ENCODE data around the gene MRPS15.

Gene MRPS15

DNA sequence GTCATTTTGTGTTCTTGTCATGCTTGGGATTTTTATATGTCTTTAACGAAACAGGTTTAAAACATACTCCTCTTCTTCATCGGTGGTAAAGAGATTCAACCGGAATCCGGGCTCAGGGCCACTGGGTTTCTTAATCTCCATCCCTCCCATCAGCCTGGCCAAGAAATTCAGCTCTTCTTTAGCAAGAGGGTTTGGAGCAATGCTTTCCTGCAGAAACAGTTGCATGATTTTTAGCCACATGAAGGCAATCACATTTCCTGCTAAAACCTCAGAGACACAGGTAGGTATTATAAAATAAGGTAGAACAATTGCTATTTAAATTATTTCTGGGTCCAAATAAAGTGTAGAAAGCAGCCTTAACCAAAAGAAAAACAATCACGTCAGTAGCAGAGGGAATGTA is 43.8 kb downstream of the MRPS15 start:
- DNase-seq (ENCODE audit: low read depth, low spot score): no peak

DNA sequence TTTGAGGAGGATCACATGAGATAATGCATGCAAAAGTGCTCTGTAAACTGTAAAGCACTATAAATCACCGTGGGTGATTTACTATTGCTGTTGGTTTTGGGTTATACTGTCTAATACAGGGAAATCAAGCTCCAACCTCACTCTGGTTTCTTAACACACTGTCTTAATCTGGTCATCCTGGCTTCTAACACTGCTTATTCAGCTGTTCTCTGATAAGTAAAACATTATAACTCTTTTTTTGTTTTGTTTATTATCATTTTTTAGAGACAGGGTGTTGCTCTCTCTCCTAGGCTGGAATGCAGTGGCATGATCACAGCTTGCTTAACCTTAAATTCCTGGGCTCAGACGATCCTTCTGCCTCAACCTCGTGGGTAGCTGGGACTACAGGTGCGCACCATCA is 44.6 kb downstream of the MRPS15 start:
- DNase-seq (ENCODE audit: low read depth, low spot score): no peak

DNA sequence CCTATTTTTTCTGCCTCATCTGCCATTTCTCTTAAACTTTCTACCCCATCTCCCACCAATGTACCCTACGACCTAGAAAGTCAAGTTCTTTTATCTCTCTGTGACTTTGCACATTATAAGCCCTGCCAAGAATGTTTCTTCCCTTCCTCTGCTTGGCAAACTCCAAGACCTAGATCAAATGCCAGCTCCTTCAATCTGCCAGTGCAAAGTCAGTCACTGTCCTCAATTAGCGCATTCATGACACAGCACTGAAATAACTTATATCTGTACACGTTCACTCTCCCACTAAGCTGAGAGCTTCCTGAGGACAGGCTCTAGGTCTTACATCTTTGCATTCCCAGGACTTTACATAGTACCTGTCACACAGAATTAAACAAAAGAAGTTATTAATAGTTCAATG is 45.0 kb downstream of the MRPS15 start:
- no peak for DNase-seq (ENCODE audit: low read depth, low spot score)

DNA sequence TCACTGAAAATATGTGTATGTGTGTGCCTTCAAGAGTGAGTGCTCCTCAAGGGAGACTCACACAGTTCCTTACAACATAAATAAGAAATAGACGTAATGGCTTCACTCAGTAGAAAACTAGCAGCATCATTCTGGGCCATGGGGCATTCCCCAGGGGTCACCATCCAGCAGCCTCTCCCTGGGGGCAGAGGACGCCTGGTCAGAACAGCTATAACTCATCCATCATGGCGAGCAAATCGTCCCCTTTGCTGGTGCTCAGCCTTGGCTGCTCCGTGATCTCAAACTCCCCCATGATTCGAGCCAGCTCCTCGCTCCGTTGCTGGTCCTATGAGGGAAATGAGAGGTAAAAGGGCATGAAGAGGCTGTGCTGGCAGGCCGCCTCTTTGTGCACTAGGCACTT is 46.3 kb downstream of the MRPS15 start:
- DNase-seq (ENCODE audit: low read depth, low spot score): no peak

DNA sequence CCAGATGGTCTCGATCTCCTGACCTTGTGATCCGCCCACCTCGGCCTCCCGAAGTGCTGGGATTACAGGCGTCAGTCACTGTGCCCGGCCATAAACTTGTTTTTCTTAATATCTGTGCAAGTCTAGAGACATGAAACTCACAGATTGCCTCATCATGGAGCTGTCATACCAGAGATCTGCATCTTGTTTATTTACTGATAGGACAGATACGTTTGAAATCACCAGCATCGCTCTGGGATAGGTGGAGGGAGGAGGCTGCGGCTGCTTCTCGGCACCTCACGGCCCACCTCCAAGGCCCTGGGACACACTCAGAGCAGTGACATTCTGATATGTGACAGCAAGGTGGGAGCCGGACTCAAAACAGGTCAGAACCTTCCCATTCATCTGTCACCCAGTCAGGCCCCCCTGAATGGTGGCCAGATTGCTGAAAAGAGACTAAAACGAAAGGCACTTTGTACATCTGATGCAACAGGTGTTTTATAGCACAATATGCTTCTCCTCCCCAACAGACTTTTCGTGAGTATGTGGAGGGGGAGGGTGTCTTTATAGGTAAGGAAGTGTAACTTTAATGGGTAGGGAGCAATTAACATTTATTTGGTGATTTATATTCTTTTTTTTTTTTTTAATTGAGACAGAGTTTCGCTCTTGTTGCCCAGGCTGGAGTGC is 48.4 kb downstream of the MRPS15 start:
- DNase-seq (ENCODE audit: low read depth, low spot score): no peak

DNA sequence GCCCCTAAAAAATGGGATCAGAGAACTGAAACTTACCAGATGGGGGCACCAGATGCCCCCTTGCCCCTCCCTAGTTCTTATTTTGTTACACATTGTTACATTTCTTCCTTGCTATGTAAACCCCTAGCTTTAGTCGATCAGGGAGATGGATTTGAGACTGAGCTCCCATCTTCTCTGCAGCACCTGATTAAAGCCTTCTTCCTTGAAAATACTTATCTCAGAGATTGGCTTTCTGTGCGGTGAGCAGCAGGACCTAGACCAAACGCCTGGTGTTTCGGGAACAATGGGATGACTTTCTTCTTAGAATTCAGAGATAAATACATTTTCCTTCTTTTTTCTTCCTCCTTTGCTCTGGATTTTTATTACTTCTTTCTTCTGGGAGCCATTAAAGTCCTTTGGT is 49.8 kb downstream of the MRPS15 start:
- no peak for DNase-seq (ENCODE audit: low read depth, low spot score)

DNA sequence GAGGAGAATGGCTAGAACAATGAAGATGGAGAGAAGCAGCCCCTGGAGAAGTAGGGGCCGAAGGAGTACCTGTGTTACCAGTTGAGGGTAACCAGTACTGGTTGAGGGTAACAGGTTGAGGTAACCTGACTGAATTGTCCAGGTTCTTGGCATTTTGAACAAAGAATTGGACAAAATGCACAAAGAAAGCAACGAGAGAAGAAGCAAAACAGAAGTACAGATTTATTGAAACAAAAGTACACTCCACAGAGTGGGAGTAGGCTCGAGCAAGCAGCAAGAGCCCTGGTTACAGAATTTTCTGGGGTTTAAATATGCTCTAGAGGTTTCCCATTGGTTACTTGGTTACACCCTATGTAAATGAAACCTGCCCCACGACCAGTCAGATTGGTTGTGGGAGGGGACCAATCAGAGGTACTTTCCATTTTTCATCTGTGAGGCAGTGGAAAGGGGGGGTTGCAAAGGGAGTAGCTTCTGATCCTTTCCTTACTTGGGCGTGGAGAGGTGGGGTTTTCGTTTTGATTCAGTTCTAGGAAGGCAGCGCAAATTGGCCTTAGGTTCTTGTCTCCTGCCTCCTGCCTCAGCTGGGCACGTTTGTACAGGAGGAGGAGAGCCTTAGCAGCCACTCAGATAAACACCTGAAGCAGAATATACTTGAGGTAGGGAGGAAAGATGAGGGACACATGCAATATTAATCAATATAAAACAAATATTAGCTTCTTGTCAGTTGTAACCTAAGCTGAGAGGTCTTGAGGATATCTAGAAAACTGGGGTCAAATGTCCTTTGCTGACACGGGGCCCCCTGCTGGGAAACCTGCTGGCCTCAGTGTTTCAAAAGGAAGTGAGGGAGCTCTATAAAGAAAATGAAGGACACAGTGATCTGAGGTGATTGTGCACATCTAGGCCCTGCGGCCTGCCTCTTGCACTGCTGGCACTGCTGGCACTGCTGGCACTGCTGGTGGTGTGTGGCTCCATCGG is 52.2 kb downstream of the MRPS15 start:
- no peak for DNase-seq (ENCODE audit: low read depth, low spot score)

DNA sequence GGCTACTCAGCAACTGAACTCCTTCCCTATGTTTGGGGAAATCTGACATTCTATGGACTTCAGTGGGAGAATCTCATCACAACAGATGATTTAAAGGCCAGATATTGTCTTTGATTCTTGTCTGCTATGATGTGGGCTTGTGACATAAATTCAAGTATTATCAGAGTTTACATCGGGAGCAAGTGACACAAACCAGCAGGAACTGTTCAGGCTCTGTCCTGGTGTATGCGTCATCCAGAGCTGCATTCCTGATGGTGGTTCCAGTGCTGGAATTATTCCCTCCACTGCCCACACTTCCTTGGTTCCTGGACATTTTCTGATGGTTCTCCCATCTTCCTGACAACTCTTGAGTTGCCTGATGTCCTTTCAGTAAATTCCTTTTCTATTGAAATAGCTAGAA is 55.7 kb downstream of the MRPS15 start:
- DNase-seq (ENCODE audit: low read depth, low spot score): no peak

DNA sequence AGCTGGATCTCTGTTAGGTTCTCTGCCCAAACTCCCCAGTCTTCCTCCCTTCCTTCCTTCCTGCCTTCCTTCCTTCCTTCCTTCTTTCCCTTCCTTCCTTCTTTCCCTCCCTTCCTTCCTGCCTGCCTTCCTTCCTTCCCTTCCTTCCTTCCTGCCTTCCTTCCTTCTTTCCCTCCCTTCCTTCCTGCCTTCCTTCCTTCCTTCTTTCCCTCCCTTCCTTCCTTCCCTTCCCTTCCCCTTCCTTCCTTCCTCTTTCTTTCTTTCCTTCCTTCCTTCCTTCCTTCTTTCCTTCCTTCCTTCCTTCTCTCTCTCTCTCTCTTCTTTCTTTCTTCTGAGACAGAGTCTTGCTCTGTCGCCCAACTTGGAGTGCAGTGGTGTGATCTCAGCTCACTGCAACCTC is 57.7 kb downstream of the MRPS15 start:
- no peak for DNase-seq (ENCODE audit: low read depth, low spot score)

All from iPS DF 19.7 (cell line).